Measurements from ENCODE around the gene NEURL1.

NEURL1 gene

DNA sequence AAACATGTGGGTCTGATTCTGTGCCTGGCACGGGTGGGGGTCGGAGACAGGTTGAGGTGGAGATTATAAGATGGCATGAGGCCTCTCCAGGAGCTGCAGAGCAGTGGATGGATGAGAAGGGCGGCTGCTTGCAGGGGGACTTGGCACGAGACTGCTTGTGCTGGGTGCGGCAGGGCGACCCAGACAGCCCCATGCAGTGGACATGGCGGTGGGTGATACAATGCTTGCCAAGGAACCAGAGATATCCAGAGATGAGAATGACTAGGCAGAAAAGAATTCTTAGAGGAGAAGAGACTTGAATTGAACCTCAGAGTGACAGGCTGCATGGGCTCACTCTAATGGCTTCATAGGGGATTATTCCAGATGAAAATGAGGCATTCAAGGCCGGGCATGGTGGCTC, 145.4 kb downstream of the NEURL1 start:
- no peak for DNase-seq (ENCODE audit: insufficient read length, low spot score)
- no peak for FAIRE-seq

GRCh38 chr10:103640436-103641181, 147.1 kb downstream of the NEURL1 start:
- no peak for FAIRE-seq
- DNase-seq (ENCODE audit: insufficient read length, low spot score): no peak

- no peak for FAIRE-seq
- no peak for DNase-seq (ENCODE audit: insufficient read length, low spot score)
Observed at GRCh38 chr10:103641326-103641725, 147.8 kb downstream of the NEURL1 start.
